ENCODE measurements around the gene FRG2. TPM values are rescaled to one million over a fixed set of nuclear protein-coding genes. Genes with fewer than 3 reads are reported as not detected.
"Not testable (repeated sequence)": the region's sequence is repeated elsewhere in the genome, so short reads cannot be mapped to it uniquely, and the experiment has no call there.

The FRG2 gene
- total and polyA plus RNA-seq, 2 of the 13 experiments (the other 11 are each of a cell fraction or from before 2014, with no cell fraction given) = not detected

DNA sequence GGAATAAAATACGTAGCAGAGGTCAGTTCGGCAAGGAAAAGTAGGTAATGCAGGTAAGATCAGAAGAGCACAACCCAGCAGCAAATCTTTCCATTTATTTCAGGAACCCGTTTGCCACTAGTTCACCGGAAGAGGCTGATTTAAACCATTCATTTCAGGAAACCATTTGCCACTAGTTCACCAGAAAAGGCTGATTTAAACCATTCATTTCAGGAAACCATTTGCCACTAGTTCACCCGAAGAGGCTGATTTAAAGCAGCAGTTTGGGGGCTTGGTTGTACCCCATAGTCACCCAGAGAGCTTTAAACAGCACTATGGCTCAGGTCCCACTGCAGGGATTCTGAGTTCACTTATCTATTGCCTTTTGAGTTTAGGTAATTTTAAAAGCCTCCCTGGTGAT is 4.2 kb upstream of the FRG2 start:
- intact Hi-C loops (cut with micrococcal nuclease; ENCODE audit: unreplicated experiment) = not testable (repeated sequence)

DNA sequence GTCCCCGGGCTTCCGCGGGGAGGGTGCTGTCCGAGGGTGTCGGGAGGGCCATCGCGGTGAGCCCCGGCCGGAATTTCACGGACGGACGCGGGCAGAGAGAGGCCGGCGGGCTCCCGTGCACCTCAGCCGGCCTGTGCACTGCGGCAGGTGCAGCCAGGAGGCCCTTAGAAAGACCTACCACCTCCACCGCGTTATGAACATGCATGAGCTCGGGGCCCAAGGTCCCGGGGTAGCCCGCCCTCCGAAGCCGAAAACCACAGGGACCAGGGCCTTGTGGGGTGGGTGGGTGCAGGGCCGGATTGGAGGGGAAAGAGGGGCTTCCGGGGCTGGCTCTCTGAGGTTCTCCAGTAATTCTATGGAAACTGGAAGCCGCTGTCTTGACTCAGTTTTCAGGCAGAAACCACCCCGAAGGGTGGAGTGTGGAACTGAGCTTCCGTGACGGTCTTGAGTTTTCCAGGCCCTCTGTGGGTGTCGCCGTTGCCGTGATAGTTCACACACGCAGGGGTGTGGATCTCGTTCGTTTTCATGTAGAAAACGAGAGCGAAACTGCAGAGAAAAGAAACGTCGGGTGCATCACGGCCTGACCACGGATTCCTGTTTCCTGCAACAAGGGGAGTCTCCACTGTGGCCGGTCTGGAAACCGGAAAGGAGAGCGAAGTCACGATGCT is 4.3 kb downstream of the FRG2 start:
- WGBS (ENCODE audit: low lambda C conversion rate) = 50% methylated on average over 27 of the region's 47 CpGs
- H3K4me2 ChIP-seq (ENCODE audit: low read depth, low read length); H3K79me2 ChIP-seq (ENCODE audit: insufficient read depth, low read length); H4K20me1 ChIP-seq (ENCODE audit: insufficient read depth, low read length); H3K4me3 ChIP-seq (replicated peaks in 1 of 3; ENCODE audit: insufficient read depth in 1 of 3, low read depth in 2 of 3, low read length in 3 of 3); H3K9ac ChIP-seq (ENCODE audit: insufficient read depth, low read depth, low read length); intact Hi-C loops (cut with micrococcal nuclease; ENCODE audit: unreplicated experiment); H3K4me1 ChIP-seq (ENCODE audit: insufficient read depth, low read length); FAIRE-seq; H3K9me3 ChIP-seq (ENCODE audit: low read length); H3K36me3 ChIP-seq (replicated peaks in 1 of 2; ENCODE audit: control insufficient read depth in 1 of 2, insufficient read depth in 2 of 2, low read length in 2 of 2); POLR2A ChIA-PET; H2AFZ ChIP-seq (ENCODE audit: low read length); in situ Hi-C loops (cut with HindIII; ENCODE audit: extremely low pct_ligation_motif_present, low pct_unique_long_range_greater_than_20kb); BruUV-seq (replicated peaks); CTCF ChIA-PET (ENCODE audit: low intra/inter-chr PET ratio, low total read pairs); H3K27ac ChIP-seq (ENCODE audit: extremely low read length, insufficient read depth, low read length); DNase-seq (ENCODE audit: low spot score): not testable (repeated sequence)
- ATAC-seq = peak; percentile 71
- peaks cover 2 to 17% of the 10 kb centered on the region in 2 experiments; a peak in 2 of 5 replicates for H3K27me3 ChIP-seq (ENCODE audit: control insufficient read depth in 1 of 2, insufficient read depth in 2 of 2, low read length in 2 of 2)

More for the DNA sequence above, 4.2 kb upstream of the FRG2 start:
- H3K4me1 ChIP-seq (ENCODE audit: insufficient read depth, low read length); in situ Hi-C loops (cut with HindIII; ENCODE audit: extremely low pct_ligation_motif_present, low pct_unique_long_range_greater_than_20kb); H4K20me1 ChIP-seq (ENCODE audit: insufficient read depth, low read length); H3K4me2 ChIP-seq (ENCODE audit: low read depth, low read length); H2AFZ ChIP-seq (ENCODE audit: low read length); POLR2A ChIA-PET; BruUV-seq (replicated peaks); H3K27ac ChIP-seq (ENCODE audit: extremely low read length, insufficient read depth, low read length); H3K9ac ChIP-seq (ENCODE audit: insufficient read depth, low read depth, low read length); H3K27me3 ChIP-seq (ENCODE audit: control insufficient read depth in 1 of 2, insufficient read depth in 2 of 2, low read length in 2 of 2); FAIRE-seq; H3K79me2 ChIP-seq (ENCODE audit: insufficient read depth, low read length); DNase-seq (ENCODE audit: low spot score); CTCF ChIA-PET (ENCODE audit: low intra/inter-chr PET ratio, low total read pairs); H3K9me3 ChIP-seq (ENCODE audit: low read length); H3K4me3 ChIP-seq (replicated peaks in 1 of 3; ENCODE audit: insufficient read depth in 1 of 3, low read depth in 2 of 3, low read length in 3 of 3); ATAC-seq; H3K36me3 ChIP-seq (replicated peaks in 1 of 2; ENCODE audit: control insufficient read depth in 1 of 2, insufficient read depth in 2 of 2, low read length in 2 of 2): not testable (repeated sequence)
- WGBS (ENCODE audit: low lambda C conversion rate) = 0% methylated on average over 1 of the region's 5 CpGs

DNA sequence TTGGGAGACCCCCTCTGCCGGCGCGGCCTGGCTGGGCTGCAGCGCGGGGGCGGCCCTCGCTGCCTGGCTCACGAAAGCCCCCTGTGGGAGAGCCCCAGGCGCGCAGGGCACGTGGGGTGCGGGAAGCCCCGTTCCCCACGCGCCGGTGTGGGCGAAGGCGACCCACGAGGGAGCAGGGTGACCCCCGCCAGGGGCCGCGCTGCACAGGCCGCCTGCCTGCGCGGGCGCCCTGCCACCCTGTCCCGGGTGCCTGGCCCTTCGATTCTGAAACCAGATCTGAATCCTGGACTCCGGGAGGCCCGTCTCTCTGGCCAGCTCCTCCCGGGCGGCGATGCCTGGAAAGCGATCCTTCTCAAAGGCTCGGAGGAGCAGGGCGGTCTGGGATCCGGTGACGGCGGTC is 5.1 kb downstream of the FRG2 start:
- H3K4me3 ChIP-seq (replicated peaks in 1 of 3; ENCODE audit: insufficient read depth in 1 of 3, low read depth in 2 of 3, low read length in 3 of 3); H3K9me3 ChIP-seq (ENCODE audit: low read length); POLR2A ChIA-PET; H4K20me1 ChIP-seq (ENCODE audit: insufficient read depth, low read length); H2AFZ ChIP-seq (ENCODE audit: low read length); H3K9ac ChIP-seq (ENCODE audit: insufficient read depth, low read depth, low read length); FAIRE-seq; H3K79me2 ChIP-seq (ENCODE audit: insufficient read depth, low read length); CTCF ChIA-PET (ENCODE audit: low intra/inter-chr PET ratio, low total read pairs); BruUV-seq (replicated peaks); ATAC-seq; intact Hi-C loops (cut with micrococcal nuclease; ENCODE audit: unreplicated experiment); H3K36me3 ChIP-seq (replicated peaks in 1 of 2; ENCODE audit: control insufficient read depth in 1 of 2, insufficient read depth in 2 of 2, low read length in 2 of 2); H3K27ac ChIP-seq (ENCODE audit: extremely low read length, insufficient read depth, low read length); H3K4me1 ChIP-seq (ENCODE audit: insufficient read depth, low read length); in situ Hi-C loops (cut with HindIII; ENCODE audit: extremely low pct_ligation_motif_present, low pct_unique_long_range_greater_than_20kb); H3K4me2 ChIP-seq (ENCODE audit: low read depth, low read length); DNase-seq (ENCODE audit: low spot score): not testable (repeated sequence)
- H3K27me3 ChIP-seq (ENCODE audit: control insufficient read depth in 1 of 2, insufficient read depth in 2 of 2, low read length in 2 of 2) = peaks cover 2 to 18% of the 10 kb centered on the region in 2 experiments; a peak in 2 of 5 replicates
- WGBS (ENCODE audit: low lambda C conversion rate) = 45% methylated on average over 18 of the region's 39 CpGs

All from HepG2 (cell line).